Right hindlimb (tissue), 1 donor: ENCODE measurements around the gene SLC15A3.
"Not testable (repeated sequence)": the region's sequence is repeated elsewhere in the genome, so short reads cannot be mapped to it uniquely, and the experiment has no call there.

Source experiments
- DNase-seq: peaks from one replicate; pipeline ENCODE4 v3.0.0-alpha.2; 2018

Gene SLC15A3

DNA sequence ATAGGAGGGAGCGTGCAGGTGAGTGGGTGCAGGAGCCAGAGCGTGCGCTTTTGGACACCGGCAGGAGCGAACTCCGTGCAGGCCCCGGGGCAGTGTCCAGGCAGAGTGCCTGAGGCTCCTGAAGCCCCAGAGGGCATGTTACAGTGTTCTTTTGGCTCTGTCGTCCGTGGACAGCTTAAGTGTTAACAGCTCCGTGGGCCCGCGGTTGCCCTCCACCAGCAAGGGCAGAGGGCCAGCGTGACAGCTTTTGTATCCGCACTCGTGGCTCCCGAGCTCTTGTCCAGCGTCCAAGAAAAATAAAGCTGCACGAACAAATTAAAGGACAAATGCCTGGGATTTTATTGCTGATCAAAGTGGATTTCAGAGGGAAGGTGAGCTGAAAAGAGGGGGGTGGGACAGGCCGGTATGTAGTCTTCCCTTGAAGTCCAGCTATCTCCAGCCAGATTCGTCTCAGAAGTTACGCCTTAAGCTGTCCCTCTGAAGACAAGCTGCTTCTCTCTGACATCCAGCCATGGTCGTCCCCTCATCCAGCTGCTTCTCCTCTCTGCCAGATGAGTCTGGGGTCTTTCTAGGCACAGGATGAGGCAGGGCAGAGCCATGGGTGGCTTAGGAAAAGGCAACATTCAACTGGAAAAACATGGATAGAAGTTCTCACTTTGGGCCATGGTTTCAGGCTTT is 39.0 kb downstream of the SLC15A3 start:
- no peak for DNase-seq

- DNase-seq: no peak
These were observed 39.6 kb downstream of the SLC15A3 start for GRCh38 chr11:60912223-60912850.

- no peak for DNase-seq
These were observed 41.1 kb downstream of the SLC15A3 start for GRCh38 chr11:60910711-60911380.

- no peak for DNase-seq
These were observed 41.7 kb downstream of the SLC15A3 start for GRCh38 chr11:60910281-60910687.

DNA sequence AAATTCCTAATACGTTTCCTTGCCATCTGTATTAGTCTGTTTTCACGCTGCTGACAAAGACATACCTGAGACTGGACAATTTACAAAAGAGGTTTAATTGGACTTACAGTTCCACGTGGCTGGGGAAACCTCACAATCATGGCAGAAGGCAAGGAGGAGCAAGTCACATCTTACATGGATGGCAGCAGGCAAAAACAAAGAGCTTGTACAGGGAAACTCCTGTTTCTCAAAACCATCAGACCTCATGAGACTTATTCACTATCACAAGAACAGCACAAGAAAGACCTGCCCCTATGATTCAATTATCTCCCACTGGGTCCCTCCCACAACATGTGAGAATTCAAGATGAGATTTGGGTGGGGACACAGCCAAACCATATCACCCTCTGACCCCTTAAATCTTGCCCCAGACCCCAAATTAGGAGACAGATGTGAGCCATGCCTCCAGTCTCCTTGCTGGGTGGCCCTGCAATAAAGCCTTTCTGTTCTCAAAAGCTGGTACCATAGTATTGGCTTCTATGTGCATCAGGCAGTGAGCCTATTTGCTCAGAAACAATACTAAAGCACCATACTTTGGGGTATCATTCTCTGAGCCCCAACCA is 42.2 kb downstream of the SLC15A3 start:
- not testable (repeated sequence) for DNase-seq

- no peak for DNase-seq
These were observed 43.2 kb downstream of the SLC15A3 start for GRCh38 chr11:60908803-60909202.

GRCh38 chr11:60906132-60906972 is 45.6 kb downstream of the SLC15A3 start, which contains the start of gene PRPF19:
PRPF19 (minus strand) TSS chr11:60906585; CDS start chr11:60906382, 203 bp downstream.
- DNase-seq: peak; percentile 99

DNA sequence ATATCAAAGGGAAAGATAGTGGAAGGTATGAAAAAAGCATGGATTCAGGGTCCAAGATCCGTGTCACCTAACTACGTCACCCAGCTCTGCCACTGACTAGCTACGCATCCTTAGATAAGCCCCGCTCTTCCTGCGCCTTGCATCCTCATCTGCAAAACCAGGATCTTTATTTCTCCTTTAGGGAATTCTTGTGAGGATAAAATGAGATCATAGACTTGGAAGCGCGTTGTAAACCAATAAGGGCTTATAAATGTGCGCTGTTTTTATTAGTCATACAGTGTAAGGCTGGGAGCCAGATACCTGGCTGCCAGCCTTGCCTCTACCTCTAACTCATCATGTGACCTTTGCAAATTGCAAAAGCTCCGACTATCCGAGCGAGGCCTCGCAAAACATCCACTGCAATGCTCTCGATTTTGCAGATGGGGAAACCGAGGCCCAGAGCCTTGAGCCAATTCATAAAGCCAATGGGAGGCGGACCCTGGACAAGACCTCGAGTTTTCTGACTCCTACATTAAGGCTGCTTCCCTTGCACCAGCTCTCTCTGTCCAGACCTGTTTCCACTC is 46.3 kb downstream of the SLC15A3 start:
- no peak for DNase-seq

GRCh38 chr11:60905047-60905446 is 46.9 kb downstream of the SLC15A3 start:
- no peak for DNase-seq

DNA sequence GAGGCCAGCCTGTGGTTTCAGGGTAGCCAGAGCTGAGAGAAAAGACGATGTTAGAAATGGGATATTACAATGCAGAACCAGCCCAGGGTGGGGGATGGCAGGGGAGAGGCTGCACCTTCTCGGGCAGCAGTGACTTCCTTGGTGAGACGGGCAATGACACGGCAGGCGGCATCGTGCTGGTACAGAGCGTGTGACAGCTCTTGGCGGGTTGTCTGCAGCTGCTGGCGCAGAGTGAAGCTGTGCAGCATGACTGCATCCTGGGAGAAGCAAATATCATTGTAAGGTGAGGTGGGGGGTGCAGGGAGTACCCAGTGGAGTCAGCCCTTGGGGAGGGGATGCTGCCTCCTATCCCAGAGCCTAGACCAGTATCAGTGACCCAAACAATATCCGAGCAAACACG is 49.4 kb downstream of the SLC15A3 start:
- DNase-seq: no peak

GRCh38 chr11:60900673-60901404 is 51.1 kb downstream of the SLC15A3 start:
- DNase-seq: no peak

GRCh38 chr11:60899977-60900376 is 52.0 kb downstream of the SLC15A3 start:
- no peak for DNase-seq

- peak; percentile 43 for DNase-seq
These were observed 52.7 kb downstream of the SLC15A3 start for GRCh38 chr11:60899046-60899936.

DNA sequence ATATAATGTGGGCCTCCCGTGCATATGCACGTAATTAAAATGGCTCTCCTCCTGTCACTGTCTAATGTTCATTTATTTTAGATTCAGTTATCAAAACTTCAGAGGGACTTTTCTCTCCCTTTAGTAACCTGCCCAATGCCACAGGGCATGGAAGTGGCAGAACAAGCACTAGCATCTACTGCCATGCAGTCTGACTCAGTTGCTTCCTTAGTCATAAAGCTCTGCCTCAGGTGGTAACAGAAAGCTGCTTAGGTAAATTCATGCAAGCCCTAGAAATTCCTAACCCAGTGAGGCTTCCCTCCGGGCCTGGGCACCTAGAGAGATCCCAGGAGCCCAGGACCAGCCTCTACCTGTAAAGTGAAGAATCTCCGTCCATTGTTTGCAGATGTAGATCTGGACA is 54.5 kb downstream of the SLC15A3 start:
- DNase-seq: no peak

- DNase-seq: no peak
These were observed 56.3 kb downstream of the SLC15A3 start for GRCh38 chr11:60895687-60896086.

GRCh38 chr11:60891103-60891741 is 60.8 kb downstream of the SLC15A3 start:
- DNase-seq: no peak

DNA sequence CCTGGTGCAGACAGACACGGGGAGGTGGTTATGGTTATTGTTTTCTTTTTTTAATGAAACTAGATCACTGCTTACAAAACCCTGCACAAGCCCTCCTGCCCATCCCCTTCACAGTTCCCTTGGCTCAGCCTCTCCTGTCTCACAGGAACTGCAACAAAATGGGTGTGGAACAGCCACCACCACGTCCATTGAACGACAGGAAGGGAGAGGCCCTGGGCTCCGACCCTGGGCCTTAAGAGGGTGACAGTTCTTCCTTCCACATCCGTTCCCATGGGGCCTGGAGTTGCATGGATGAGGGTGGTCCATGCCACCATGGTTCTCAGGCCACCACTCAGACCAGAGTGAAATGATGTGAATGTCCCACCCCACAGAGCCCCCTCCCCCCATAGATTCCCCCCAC is 61.3 kb downstream of the SLC15A3 start:
- no peak for DNase-seq

DNA sequence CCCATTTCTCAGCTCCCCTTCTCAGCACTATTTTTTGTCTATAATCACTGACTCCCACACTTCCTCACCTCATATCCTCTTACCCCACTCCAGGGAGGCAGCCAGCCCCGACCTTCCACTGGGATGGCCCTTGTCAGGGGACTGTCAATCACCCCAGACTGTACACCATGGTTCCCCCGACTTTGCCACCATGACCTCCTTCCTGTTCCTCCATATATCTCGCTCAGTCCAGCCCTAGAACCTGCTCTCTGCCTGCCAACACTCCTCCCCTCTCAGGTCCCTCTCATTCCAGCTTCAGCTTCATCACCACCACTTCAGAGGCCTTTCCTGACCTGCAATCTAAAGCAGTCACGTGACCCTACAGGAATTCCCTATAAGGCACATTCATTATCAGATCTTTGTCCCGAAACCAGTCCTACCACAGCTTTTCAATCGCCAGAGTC is 62.1 kb downstream of the SLC15A3 start:
- no peak for DNase-seq

- DNase-seq: no peak
These were observed 64.4 kb downstream of the SLC15A3 start for GRCh38 chr11:60887556-60887955.
